ENCODE data around the gene APP.

GRCh38 chr21:26068776-26069175 lies 101.8 kb downstream of the APP start:
- TF ChIP-seq EP300 (IDR thresholded peaks at IDR 0.05; ENCODE audit: low read depth), result no peak
- no peak for TF ChIP-seq POLR2A (IDR thresholded peaks at IDR 0.05)
- no peak for TF ChIP-seq CTCF (IDR thresholded peaks at IDR 0.05)
